GM21717 (cell line): ENCODE data around the gene EFNA5.
A peak's percentile ranks its signal among the peaks of the same experiment; 100 is the strongest.

Experiments
- ATAC-seq: cut with Tn5 transposase; IDR thresholded peaks from one replicate; pipeline ENCODE4 v1.9.1; 2021; ENCODE audit warnings: mild to moderate bottlenecking, moderate library complexity; ENCODE audit not compliant: unreplicated experiment

The EFNA5 gene

GRCh38 chr5:107670932-107671741 is at the start of gene EFNA5:
EFNA5 (minus strand) TSS chr5:107670937.
- peak; percentile 37 for ATAC-seq

- no peak for ATAC-seq
Measured at GRCh38 chr5:107719034-107719606, 48.4 kb upstream of the EFNA5 start.

GRCh38 chr5:107717816-107718215 is 47.1 kb upstream of the EFNA5 start:
- no peak for ATAC-seq

- no peak for ATAC-seq
Measured at GRCh38 chr5:107713228-107713627, 42.5 kb upstream of the EFNA5 start.

GRCh38 chr5:107712359-107712870 is 41.7 kb upstream of the EFNA5 start:
- no peak for ATAC-seq

- ATAC-seq = no peak
Measured at GRCh38 chr5:107705402-107706014, 34.8 kb upstream of the EFNA5 start.

GRCh38 chr5:107704681-107705401 is 34.1 kb upstream of the EFNA5 start:
- ATAC-seq = no peak

GRCh38 chr5:107700481-107700880 is 29.7 kb upstream of the EFNA5 start:
- ATAC-seq = no peak

- ATAC-seq = no peak
Measured at GRCh38 chr5:107699425-107699824, 28.7 kb upstream of the EFNA5 start.

GRCh38 chr5:107698286-107698685 is 27.5 kb upstream of the EFNA5 start:
- no peak for ATAC-seq

- ATAC-seq = no peak
Measured at GRCh38 chr5:107696498-107696897, 25.8 kb upstream of the EFNA5 start.

GRCh38 chr5:107696080-107696479 is 25.3 kb upstream of the EFNA5 start:
- ATAC-seq = no peak

- ATAC-seq = no peak
Measured at GRCh38 chr5:107687937-107688336, 17.2 kb upstream of the EFNA5 start.

GRCh38 chr5:107687404-107687803 is 16.7 kb upstream of the EFNA5 start:
- ATAC-seq = no peak

- no peak for ATAC-seq
Measured at GRCh38 chr5:107682533-107682932, 11.8 kb upstream of the EFNA5 start.

- ATAC-seq = no peak
Measured at GRCh38 chr5:107680799-107681198, 10.1 kb upstream of the EFNA5 start.

GRCh38 chr5:107680099-107680498 is 9.4 kb upstream of the EFNA5 start:
- ATAC-seq = no peak

GRCh38 chr5:107676702-107677101 is 6.0 kb upstream of the EFNA5 start:
- no peak for ATAC-seq

- ATAC-seq = no peak
Measured at GRCh38 chr5:107675201-107675600, 4.5 kb upstream of the EFNA5 start.

- no peak for ATAC-seq
Measured at GRCh38 chr5:107674655-107675054, 3.9 kb upstream of the EFNA5 start.
